Jurkat, Clone E6-1 (cell line): ENCODE results near the gene HS1BP3.

ENCODE experiments used
- DNase-seq: peaks from one replicate; pipeline ENCODE4 v3.0.0-alpha.2; 2011; ENCODE audit warnings: low read depth, low spot score
- H3K4me3 ChIP-seq: 2 replicates; pipeline ENCODE4 v1.5.1; 2011; ENCODE audit warnings: mild to moderate bottlenecking, low read length, control low read depth, moderate library complexity

Gene HS1BP3

DNA sequence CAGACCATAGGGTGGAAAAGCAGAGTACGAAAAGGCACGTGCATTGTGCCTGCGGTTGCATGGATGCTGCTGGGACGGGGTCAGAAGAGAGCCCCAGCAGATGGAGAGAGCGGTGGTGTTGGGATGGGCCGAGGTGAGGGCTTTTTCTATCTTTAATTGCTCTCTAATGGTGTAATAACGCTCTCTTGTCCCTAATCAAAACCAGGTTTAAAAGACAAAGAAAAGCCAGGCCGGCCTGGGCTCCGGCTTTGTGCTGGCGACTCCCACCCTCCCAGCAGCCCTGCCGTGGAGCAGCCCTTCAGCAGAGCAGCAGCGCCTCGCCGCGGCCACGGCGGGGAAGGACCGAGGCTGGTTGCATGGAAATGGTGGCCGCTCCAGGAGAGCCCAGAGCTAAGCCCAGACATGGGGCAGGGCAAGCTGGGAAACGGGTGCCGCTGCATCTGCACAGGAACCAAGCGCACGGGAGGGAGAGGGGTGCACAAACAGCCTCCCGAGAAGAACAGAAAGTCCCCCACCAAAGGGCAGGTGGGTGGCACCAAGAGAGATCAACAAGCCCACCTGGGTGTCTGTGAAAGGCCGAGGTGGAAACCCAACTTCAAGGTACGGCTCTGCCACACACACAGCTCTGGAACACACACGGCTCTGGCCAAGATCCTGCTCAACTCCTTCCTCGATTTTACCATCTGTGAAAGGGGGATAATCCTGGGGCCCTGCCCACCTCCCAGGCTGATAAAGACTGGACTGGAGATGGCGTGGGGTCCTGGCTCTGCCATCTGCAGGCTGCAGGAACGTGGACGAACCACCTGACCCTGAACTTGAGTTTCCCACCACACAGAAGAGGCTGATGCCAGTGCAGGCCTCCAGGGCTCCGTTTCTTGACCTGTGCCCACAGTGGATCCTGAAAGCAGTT lies 15.0 kb downstream of the HS1BP3 start:
- no peak overlapping the region for H3K4me3 ChIP-seq
- no peak for DNase-seq

DNA sequence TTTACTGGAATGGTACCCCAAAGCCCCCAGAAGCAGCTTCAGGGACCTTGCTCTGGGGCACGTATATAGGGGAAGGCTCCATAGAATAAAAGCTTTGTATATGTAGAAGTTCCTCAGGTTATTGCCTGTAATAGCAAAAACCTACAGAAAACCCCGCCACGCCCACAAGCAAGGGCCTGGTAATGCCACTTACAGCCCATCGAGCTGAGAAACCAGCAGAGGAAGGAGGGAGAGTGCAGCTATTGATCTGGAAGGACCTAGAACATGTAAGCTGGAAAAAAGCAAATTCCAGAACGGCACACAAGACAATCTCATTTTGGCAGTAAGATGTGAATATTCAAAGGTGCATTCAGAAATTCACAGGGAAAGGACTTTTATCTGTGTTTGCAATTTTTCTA lies 15.8 kb downstream of the HS1BP3 start:
- H3K4me3 ChIP-seq: no peak overlapping the region
- no peak for DNase-seq

DNA sequence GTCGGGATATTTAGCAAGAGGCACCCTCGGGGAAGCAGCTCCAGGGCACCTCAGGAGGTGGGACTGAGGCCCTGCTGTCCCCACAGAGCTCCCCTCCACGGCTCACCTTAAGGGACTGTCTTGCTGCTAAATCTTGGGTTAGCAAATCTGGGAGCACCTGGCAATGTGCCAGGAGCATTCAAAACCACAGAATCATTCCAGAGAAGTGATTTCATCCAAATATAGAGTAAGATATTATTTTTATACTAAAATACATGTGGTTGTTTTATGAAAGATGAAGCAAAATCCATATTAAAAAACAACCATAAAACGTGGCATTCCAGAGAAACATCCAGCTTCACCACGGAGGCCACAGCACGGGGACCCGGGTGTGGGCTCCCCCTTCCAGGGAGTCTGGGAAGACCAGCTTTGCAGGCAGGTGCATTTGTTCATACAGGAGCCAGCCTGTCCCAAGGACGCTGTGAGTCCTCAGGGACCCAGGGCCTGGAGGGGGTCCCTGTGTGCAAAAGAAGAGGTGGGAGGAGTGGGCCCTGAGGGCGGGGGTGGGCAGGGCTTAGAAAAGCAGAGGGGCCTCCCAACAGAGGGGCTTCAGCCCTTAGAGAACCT lies 16.3 kb downstream of the HS1BP3 start:
- no peak for DNase-seq
- no peak overlapping the region for H3K4me3 ChIP-seq

DNA sequence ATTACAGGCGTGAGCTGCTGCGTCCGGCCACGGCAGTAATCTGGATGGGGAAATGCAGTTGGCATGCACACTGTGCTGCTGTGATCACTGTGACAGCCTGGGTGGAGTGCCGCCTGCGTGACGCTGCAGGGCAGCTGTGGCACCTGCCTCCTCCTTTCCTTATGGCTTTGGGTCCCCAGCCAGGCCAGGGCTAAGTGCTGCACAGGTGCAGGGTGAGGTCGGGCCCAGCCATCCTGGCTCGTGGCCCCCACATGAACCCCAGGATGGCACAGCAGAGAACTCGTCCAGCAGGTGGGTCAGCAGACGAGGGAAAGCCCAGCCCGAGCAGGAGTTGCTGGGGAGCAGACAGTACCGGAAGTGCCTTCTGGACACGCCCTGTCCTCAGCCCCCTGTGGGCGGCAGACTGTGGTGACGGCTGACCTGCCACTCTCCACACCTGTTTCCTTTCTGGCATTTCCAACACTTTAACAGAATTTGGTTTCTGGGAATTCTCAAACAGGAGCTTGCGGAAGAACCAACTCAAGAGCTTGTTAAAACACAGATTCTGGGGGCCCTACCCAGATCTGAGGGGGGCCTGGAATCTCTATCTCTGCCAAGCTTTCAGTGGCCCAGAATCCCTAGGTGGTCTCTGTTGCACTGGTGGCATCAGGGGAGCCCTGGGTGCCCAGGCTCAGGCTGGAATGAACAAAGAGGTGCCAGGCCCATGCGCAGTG lies 16.9 kb downstream of the HS1BP3 start:
- DNase-seq: no peak
- no peak overlapping the region for H3K4me3 ChIP-seq

DNA sequence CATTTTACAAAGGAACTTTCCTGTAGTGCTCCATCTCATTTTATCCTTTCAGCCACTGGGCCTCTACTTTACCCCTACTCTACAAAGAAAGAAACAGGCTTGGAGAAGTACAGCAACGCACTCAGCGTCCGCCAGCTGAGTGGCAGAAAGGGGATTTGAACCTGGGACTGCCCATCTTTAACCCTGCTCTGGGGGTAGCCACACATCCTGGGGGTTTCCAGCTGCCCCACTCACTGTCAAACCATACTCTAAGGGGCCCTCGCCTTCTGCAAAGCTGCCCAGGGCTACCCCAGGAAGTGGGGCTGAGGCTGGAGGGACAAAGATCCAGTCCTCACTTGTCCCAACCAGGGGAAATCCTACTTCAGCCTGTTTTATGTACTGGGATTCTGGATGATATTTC lies 17.9 kb downstream of the HS1BP3 start:
- no peak overlapping the region for H3K4me3 ChIP-seq
- DNase-seq: no peak

DNA sequence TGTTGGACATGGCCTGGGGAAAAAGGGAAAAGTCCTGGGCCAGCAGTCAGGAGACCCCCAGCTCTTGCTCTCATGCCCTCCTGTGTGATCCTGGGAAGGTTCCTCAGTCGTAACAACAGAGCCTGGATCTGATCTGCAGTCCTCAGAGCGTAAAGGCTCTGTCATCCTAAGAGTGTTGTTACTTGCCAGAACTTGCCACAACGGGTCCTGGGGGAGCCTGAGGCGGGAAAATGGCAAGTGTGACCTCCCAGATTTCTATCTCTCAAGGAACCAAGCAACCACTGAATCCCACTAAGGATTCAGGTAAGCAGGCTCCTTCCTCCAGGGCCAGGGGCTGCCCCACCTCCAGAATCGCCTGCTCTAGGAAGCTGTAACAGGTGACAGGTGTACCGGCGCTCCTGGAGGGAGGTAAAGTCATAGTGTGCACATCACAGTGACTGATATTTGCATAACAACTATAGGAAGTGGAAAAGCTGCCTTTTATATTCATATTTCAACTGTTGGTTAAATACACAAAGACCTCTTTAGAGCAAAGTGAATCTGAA lies 18.4 kb downstream of the HS1BP3 start:
- no peak for DNase-seq
- no peak overlapping the region for H3K4me3 ChIP-seq

DNA sequence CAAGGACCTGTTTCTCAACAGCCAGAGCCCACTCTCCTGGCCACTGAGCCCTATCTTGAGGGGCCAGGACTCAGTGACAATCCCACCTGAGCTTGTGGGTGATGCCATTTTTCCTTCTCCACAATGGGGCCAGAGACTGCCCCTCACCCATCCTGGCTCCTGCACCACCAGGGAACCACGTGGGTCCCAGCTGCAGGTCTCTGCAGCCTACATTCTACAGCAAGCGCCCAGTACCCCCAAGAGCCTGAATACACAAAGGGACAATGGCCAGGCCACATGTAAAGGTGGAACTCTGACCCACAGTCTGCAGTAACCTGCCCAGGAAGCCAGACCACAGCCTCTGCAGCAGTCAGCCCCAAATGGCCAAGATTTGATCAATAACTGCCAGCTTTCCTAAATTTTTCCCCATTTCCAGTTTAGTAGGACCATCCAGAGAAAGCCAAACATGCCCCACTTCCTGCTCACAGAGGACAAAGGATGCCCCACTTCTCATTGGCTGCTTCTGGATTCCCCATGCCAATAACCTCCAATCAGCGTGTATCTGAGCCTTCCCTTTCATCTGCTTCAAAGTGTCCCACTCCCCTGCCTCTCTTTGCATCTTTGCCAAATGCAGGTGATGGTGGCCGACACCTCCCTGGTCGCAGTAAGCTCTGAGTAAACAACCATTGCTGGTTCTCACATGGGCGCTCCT lies 19.1 kb downstream of the HS1BP3 start:
- DNase-seq: no peak
- no peak overlapping the region for H3K4me3 ChIP-seq

DNA sequence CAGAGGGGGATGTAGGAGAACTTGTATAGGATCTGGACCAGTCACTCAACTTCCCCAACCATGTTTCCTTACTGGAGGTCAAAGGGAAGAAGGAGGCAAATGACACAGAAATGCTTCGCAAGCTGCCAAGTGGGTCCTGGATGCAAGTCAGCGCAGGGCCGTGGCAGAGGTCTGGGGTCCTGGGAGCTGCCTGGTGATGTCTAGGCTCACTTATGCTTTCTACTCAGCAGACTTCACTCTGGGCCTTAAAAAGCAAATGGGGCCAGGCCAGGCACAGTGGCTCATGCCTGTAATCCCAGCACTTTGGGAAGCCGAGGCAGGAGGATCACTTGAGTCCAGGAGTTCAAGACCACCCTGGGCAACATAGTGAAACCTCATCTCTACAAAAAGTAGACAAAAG lies 19.9 kb downstream of the HS1BP3 start:
- no peak for DNase-seq
- H3K4me3 ChIP-seq: no peak overlapping the region

DNA sequence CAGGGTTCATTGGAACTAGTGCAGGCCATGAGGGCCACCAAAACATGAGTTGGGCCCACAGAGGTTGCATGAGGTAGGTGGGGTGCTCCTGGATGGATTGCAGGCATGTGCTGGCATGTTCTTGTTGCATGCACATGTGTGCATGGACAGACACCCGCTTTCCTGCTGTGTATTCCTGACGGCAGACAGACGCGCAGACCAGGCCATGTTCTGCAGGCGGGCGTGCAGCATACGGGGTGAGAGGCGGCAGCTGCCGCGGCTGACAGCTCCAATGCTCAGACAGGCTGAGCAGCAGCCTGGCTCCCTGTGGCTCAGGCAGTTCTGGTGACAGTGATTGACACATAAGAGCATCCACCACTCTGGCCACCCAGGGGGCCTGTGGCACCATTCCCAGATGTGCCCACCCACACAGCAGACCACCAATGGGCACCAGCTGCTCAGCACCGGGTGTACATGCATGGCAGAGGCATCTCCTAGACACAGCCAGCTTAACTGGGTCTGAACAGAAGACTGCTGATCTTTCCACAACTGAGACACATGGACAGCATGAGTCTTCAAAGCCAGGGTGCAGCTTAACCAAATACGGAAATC lies 21.2 kb downstream of the HS1BP3 start:
- H3K4me3 ChIP-seq: no peak overlapping the region
- no peak for DNase-seq

DNA sequence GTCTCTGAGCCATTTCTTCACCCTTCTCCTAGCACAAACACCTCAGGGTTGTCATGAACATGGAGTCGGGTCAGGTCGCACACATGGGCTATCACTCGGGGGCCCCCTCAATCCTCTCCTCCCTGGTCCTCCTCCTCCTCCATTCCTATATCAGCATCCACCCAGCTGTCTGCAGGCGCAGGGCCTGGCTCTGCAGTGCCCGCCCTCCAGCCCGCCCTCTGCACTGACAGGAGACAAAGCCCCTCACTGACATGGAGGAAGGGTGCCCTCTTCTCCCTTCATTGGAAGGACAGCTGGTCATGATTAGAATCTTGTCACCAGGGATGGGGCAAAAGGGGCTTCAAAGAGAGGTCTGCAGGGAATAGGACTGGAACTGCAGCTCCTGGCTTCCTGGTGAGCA lies 21.7 kb downstream of the HS1BP3 start:
- DNase-seq: no peak
- H3K4me3 ChIP-seq: no peak overlapping the region

DNA sequence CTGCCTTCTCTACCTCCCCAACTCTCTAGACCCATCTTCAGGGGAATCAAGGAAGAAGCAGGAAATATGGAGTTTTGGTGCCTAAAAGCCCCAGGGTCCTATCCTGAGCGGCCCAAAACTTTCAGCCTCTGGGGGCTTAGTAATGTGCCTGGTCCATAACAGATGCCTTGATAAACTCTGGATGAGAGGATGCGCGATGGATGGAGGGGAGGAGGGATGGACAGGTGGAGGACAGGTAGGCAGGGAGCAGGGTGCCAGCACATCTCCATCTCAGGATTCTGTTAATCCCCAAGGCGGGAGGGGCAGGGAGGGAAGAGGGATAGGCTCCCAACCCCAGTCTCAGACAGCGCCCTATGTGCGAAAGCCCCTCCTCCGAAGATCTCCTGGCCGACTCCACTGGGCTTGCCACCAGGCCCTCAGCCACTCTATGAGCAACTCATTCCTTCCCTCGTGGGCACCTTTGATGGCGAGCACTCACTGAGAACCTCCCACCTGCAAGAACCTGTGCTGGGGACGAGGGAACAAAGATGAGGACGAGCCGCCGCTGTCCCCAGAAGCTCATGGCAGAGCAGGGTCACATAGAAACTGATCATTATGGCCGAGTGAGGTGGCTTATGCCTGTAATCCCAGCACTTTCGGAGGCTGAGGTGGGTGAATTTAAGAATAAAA lies 23.1 kb downstream of the HS1BP3 start:
- DNase-seq: no peak
- H3K4me3 ChIP-seq: no peak overlapping the region

DNA sequence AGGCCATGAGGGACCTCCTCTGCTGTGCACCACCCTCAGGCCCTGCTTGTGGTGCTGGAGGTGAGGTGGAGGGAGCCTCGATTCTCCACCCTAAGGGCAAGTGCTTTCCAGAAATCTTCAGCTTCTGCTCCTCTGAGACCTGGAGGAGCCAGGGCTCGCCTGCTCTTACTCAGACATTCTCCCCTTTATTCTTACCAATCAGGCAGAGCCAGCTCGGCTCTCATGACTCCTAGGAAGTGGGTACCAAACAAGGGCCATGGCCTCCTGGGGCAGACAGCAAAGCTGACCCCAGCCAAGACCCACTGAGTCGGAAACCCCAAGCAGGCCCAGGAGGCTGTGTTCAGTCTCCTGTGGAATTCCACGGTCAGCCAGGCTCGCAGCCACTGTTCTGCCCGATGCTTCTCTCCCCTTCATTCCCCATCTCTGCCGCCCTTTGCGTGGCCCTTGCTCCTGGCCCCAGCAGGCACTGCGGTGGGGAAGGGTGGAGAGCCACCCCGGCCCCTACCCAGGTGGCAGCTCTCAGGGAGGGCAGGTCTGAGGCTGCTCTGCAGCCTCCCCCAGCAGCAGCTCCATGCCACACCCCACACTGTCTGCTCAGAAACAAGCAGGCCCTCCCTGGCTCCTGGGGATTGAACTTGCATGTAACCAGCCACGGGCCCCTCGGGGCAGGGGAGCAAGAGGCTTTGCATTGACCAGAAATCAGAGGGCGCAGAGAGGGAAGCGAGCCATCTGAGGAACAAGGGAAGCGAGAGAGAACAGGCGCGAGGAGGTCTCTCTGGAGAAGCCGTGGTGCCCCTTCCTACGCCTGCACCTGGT lies 24.0 kb downstream of the HS1BP3 start:
- no peak overlapping the region for H3K4me3 ChIP-seq
- no peak for DNase-seq

DNA sequence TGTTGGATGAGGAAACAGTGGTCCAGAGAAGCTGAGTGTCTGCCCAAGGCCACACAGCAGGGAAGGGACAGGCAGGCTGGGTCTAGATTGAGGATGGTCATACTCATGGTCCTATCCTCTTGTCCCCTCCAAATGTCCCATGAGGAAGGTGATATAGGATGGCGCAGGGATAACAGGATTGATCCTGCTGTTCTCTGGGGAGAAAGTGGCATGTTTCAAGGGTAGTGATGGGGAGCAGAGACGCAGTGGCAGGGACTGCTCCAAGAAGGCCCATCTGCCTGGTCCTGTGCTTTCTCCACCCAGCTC lies 24.6 kb downstream of the HS1BP3 start:
- no peak for DNase-seq
- no peak overlapping the region for H3K4me3 ChIP-seq

DNA sequence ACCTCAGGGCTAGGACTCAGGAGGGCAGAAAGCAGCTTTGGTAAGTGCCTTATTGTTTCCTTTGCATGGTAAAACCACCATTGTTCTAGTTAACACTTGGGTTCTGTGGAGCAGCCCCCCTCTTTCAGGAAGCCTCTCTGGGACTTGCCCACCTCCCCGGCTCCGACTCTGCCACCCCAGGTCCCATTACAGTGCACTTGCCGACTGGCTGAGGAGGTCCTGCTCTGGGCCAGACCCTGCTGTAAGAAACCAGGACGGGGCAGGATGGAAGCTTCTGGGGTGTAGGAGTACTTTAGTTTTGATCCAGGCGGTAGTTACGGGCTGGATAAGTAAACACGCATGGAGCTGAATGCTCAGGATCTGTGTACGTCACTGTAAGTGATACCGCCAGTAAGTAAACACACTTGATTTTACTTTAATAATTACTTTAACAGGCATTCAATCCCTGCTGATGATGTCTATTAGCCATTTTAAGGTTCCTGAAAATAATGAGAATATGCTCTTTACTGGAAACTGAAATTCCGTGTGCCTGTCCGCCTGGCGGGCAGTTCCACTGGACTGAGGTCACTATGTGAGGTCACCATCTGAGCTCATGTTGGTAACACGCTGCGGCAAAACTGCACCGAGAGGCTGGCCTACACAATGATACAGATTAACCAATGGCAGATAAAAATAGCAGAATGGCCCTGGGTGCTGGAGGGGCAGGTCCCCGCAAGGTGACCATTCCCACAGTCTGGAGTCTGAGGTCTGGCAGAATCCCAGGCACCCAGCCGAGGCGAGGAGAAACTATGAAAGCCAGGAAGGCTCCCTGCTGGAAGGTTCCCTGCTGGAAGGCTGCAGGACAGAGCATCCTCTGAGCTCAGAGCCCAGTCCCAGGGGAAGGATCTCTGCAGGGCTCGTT lies 25.2 kb downstream of the HS1BP3 start:
- H3K4me3 ChIP-seq: no peak overlapping the region
- DNase-seq: no peak

DNA sequence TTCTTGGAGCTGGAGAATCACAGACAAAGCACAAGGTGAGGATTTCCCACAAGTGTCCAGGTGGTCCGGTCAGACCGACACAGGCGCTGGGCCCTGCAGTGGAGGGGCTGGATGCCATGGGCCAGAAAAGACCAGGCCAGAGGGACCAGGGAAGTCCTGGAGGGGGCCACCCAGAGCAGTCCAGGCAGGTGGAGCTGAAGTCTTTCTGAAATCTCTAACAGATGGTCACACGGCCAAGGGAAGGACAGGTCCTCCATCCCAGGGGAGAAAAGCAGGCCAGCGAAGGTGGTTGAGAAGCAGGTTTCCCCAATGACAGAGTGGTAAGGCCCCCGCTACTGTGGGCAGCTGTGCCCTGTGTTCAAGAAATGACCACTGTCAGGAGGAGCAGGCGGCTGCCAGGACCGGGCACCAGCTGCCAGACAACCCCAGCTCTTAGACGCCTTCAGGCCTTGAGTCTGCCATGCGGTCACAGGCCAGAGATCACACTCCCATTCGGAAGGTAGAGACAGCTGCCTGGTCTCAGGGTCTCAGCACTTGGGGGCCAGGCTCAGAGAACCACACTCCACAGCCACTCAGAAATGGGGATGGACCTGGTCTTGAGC lies 25.9 kb downstream of the HS1BP3 start:
- no peak for DNase-seq
- no peak overlapping the region for H3K4me3 ChIP-seq

DNA sequence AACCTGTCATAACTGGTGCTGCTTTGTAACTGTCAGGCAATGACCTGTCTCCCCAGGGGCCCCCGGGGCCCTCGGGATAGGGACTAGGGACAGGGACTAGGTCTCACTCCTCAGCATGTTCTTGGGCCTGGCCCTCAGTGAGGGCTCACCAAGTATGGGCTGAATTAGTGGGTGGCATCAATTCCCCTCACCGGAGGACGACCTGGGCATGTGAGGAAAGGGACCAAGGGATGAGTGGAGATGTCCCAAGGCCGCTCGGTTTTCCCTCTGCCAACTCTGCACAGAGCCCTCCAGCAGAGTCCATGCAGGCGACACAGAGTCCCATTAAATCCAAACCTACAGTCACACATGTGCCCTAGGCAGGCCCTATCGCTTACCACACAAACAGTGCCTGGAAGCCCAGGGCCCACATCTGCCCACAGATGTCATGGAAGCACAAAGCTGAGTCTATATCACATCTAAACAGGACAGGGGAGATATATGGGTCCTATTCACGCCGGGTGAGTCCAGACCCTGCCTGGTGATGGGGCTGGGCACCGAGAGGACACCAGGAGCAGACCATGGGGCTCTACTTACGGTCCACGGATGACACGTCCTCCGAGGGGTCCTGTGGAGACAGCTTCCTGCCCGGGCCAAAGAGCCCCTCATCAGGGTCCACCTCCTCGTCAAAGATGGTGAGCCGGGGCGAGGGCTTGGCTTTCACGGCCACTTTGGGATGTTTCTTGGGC lies 26.6 kb downstream of the HS1BP3 start:
- no peak for DNase-seq
- H3K4me3 ChIP-seq: no peak overlapping the region
